Measurements from ENCODE around the gene KRTAP12-4. TPM values are rescaled to one million over a fixed set of nuclear protein-coding genes. Genes with fewer than 3 reads are reported as not detected.

The KRTAP12-4 gene, protein sequence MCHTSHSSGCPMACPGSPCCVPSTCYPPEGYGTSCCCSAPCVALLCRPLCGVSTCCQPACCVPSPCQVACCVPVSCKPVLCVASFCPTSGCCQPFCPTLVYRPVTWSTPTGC
- not detected in 2 replicates for total RNA-seq (ENCODE audit: low replicate concordance)

DNA sequence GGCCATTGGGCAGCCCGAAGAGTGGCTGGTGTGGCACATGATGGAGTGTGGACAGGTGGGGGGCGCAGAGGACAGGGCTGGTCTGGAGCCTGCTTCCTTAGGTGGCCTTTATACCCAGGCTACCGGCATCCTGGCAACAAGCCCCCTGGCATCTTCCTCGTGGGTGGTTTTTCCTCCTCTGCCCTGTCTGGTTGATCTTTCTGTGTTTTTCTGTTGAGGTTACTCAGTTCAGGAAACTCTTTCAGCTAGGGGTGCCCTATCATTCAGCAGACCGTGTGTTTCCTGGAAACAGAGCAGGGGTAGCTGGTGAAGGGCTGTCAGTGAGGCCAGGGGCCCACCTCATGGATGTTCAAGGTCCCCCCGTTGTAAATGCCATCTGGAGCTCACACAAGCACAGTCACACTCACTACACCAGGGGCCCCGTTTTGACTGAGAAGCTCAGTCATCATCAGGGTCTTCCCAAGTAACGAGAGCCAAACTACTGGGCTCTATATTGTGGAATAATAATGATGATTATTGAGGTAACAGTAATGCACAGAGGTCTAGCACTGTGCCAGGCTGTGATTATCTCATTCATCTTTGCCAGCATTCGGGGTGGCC lies at the start of gene KRTAP12-4:
TSS of gene KRTAP12-4 (minus strand) at position 84 of the 600 bp plus-strand sequence. CDS start at position 39, 45 bp downstream.
- no peak for DNase-seq (ENCODE audit: low read depth)
- TF ChIP-seq, protein P1, sequence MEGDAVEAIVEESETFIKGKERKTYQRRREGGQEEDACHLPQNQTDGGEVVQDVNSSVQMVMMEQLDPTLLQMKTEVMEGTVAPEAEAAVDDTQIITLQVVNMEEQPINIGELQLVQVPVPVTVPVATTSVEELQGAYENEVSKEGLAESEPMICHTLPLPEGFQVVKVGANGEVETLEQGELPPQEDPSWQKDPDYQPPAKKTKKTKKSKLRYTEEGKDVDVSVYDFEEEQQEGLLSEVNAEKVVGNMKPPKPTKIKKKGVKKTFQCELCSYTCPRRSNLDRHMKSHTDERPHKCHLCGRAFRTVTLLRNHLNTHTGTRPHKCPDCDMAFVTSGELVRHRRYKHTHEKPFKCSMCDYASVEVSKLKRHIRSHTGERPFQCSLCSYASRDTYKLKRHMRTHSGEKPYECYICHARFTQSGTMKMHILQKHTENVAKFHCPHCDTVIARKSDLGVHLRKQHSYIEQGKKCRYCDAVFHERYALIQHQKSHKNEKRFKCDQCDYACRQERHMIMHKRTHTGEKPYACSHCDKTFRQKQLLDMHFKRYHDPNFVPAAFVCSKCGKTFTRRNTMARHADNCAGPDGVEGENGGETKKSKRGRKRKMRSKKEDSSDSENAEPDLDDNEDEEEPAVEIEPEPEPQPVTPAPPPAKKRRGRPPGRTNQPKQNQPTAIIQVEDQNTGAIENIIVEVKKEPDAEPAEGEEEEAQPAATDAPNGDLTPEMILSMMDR (IDR thresholded peaks at IDR 0.05; ENCODE audit: insufficient read depth, low read length) = no peak
- no peak within 1 kb of the TSS for H3K4me3 ChIP-seq (ENCODE audit: low read depth, low read length)

DNA sequence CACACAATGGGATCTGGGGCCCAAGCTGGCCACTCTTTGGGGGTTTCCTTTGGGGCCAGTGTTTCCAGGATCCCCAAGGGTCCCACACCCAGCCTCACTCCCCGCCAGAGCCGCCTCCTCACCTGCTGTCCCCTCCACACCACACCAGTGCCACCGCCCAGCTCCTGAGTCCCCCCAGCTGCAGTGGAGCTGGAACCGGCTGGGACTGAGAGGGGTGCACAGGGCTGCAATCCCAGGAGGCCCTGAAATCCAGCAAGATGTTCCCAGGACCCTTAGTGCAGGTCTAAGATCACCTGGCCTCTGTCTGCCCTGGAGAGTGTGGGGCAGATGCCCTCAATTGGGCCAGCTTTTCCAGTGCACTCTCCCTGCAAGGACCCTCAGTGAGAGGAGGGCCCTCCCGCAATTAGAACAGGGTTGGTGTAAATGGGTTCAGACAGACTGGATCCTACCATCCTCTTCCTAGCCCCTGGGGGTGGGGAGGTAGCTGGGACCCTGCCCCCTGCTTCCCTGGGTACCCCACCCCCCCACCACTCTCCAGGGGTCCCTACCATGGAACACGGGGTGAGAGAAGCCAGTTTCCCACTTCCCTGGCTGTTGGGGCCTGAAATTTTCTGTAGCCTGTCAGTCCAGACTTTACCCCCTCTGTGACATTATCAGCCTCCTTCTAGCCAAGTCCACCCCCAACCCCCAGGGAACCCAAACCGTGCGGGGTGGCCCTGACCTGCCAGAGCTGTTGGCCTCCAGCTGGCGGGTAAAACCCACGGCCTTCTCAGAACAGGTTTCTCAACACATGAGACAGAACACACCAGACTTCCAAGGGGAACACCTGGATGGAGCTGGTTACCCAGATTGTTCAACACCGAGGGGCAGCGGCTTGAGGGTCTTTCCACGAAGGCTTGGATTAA lies 49.5 kb upstream of the KRTAP12-4 start:
- TF ChIP-seq, protein P1 (IDR thresholded peaks at IDR 0.05; ENCODE audit: insufficient read depth, low read length) = no peak
- DNase-seq (ENCODE audit: low read depth) = no peak
- no peak overlapping the region for H3K4me3 ChIP-seq (ENCODE audit: low read depth, low read length)

DNA sequence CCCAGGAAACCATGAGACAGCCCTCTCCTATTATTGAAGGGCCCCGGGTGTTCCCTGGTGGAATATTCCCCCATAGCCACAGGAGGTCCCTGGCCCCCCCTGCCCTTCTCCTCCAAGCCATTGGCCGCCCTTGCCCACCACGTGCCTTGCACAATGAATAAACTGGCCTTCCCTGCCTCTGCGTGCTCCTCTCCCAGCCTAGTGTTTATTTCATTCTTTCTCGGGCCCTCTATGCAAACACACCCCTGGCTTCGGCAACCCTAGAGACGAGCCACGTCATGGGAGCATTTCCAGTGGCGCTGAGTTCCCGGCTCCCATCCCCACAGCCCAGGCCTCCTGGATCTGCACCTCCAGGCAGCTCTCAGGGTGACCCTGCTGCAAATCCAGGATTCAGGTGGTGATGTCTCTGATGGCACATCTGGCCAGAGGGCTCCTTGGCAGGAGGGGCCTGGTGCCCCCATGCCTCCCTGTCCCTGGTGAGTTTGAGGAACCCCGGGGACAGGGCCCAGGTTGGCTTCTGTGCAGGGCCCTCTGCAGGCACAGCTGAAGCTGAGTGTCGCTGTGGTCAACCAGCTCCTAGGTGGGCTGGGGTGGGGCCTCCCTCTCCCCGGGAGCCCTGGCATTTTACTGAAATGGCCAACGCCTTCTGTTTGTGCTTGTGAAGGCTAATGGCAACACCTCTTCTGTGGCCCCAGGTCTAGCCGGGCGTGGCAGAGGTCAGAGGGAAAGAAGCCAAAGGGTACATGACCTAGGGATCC lies 48.7 kb upstream of the KRTAP12-4 start:
- no peak for DNase-seq (ENCODE audit: low read depth)
- TF ChIP-seq, protein P1 (IDR thresholded peaks at IDR 0.05; ENCODE audit: insufficient read depth, low read length) = no peak
- no peak overlapping the region for H3K4me3 ChIP-seq (ENCODE audit: low read depth, low read length)

DNA sequence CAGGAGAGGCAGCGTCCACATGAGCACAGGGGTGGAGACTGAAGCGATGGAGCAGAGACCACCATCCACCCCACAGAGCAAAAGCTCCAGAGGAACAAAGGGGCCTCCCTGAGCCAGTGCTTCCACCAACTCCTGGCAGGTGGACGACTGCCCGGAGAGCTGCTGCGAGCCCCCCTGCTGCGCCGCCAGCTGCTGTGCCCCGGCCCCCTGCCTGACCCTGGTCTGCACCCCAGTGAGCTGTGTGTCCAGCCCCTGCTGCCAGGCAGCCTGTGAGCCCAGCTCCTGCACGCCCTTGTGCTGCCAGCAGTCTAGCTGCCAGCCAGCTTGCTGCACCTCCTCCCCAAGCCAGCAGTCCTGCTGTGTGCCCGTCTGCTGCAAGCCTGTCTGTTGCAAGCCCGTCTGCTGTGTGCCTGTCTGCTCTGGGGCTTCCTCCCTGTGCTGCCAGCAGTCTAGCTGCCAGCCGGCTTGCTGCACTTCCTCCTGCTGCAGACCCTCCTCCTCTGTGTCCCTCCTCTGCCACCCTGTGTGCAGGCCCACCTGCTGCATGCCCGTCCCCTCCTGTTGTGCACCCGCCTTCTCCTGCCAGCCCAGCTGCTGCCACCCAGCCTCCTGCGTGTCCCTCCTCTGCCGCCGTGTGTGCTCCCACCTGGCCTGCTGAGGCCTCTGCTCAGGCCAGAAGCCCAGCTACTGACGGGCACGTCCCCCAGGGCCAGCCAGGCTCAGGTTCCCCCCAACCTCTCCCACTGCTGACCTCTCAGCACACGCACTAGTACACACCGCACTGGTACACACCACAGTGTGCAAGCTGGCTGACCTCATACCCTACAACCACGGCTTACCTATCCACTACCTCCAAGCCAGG lies 47.9 kb upstream of the KRTAP12-4 start:
- TF ChIP-seq, protein P1 (IDR thresholded peaks at IDR 0.05; ENCODE audit: insufficient read depth, low read length) = no peak
- no peak for DNase-seq (ENCODE audit: low read depth)
- no peak overlapping the region for H3K4me3 ChIP-seq (ENCODE audit: low read depth, low read length)

DNA sequence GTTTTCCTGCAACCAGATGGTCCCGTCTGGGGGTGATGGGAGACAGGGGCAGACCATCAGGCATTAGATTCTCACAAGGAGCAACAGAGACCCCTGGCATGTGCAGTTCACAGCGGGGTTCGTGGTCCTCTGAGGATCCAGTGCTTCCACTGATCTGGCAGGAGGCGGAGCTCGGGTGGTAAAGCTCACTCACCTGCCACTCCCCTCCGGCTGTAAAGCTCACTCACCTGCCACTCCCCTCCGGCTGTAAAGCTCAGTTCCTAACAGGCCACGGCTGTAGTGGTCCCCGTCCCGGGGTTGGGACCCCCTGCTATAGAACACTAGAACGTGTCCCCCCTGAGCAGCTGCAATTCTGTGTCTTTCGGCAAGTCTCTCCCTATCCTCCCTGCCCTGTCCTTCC lies 47.1 kb upstream of the KRTAP12-4 start:
- DNase-seq (ENCODE audit: low read depth) = no peak
- TF ChIP-seq, protein P1 (IDR thresholded peaks at IDR 0.05; ENCODE audit: insufficient read depth, low read length) = no peak
- H3K4me3 ChIP-seq (ENCODE audit: low read depth, low read length) = no peak overlapping the region

DNA sequence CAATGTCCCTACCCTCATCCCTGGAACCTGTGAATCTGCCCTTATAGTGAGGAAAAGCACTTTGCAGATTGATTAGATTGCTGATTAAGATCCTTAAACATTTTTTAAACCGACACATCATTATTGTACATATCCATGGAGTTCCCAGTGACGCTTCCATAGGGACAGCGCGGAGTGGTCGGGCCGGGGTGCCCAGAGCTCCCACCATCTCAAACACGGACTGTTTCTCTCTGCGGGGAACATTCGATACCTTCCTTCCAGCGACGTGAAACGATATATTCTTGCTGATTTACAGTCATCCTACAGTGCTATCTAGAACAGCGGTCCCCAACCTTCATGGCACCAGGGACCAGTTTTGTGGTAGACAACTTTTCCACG lies 46.6 kb upstream of the KRTAP12-4 start:
- DNase-seq (ENCODE audit: low read depth) = no peak
- TF ChIP-seq, protein P1 (IDR thresholded peaks at IDR 0.05; ENCODE audit: insufficient read depth, low read length) = no peak
- H3K4me3 ChIP-seq (ENCODE audit: low read depth, low read length) = no peak overlapping the region

All from fibroblast of the aortic adventitia (primary cell).